ENCODE measurements around the gene SHISA3. TPM values are rescaled to one million over a fixed set of nuclear protein-coding genes. Genes with fewer than 3 reads are reported as not detected.
A peak's percentile ranks its signal among the peaks of the same experiment; 100 is the strongest.
"Not testable (repeated sequence)": the region's sequence is repeated elsewhere in the genome, so short reads cannot be mapped to it uniquely, and the experiment has no call there.

Gene SHISA3
- 12.8 TPM for total RNA-seq

DNA sequence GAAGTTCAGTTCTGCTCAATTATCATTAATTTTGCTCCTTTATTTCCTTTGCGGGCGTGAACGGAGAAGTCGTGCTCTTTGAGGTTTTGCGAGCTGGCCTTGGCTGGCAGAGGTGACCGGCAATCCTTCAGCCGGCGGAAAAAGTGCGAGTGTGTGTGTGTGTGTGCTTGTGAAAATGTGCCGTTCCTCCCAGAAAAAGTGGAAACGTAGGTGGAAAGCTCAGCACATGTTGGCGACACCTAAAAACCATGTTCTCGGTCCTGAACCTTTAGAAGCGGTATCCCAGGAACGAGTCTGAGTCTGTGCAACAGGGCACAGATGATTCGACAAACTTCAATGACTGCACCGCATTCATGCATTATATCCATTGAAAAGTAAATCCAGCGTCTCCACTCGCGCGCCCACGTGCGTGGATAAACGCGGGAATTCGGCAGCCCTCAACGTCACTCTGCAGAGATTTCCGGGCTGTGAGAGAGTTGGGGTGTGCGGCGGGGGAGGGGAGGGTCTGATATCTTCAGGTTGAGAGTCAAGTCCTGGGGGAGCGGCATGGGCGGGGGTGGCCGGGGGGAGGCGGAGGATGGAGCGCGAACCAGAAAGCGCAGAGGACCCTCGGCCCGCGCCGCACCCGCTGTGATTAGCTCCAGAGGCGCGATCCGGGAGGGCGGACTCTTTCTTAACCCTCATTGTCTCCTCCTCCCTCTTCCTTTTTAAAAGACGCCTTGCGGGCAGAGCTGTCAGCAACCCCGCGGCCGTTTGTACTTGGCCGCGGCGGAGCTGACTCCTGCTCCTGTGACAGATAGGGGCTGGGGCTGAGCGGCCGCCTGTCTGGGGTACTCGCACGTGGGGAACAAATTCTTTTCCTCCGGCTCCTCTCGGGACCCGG is at the start of gene SHISA3:
SHISA3 (plus strand) TSS at position 737 of the 883 bp plus-strand sequence. CDS start 569 bp downstream, outside the sequence.
- DNase-seq (ENCODE audit: low spot score) (no peak), ATAC-seq (peak; percentile 40)
- intact Hi-C loops (cut with DNase I) = no loop called here

DNA sequence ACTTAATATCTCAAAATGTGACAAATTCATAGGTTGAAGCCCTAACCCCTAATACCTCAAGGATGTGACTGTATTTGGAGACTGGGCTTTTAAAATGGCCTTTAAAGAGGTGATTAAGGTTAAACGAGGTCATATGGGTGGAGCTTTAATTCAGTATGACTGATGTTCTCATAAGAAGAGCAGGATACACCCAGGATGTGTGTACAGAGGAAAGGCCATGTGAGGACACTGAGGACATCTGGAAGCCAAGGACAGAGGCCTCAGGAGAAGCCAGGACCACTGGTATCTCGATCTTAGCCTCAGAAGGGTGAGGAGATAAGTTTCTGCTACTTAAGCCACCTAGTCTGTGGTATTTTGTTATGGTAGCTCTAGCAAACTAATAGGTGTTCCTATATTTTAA is 49.0 kb upstream of the SHISA3 start:
- intact Hi-C loops (cut with DNase I) = no loop called here
- ATAC-seq = no peak

DNA sequence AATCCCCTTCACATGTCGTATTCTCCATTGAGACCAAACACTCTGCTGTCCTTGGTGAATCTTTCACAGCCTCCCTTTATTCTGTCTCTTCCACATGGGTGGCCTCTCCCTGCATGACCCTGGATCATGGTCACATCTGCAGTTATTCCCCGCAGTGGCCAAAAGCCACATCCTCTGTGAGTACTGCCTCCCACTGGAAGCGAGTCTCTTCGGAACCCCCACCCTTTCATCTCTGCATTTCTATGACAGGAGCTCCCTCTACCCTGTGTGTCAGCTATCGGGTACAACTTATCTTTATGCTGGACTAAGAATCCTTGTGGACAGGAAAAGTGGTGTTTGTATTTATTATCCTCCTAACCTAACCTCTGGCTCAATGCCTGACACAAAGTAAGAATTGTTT is 48.6 kb upstream of the SHISA3 start:
- ATAC-seq = peak; percentile 48
- intact Hi-C loops (cut with DNase I) = no loop called here

More for the DNA sequence above, 49.0 kb upstream of the SHISA3 start:
- no peak for DNase-seq (ENCODE audit: low spot score)

GRCh38 chr4:42350611-42351182 is 46.6 kb upstream of the SHISA3 start:
- no peak for DNase-seq (ENCODE audit: low spot score)
- ATAC-seq = no peak
- intact Hi-C loops (cut with DNase I) = no loop called here

More for the DNA sequence above, 48.6 kb upstream of the SHISA3 start:
- no peak for DNase-seq (ENCODE audit: low spot score)

- ATAC-seq (no peak), DNase-seq (ENCODE audit: low spot score) (no peak)
- intact Hi-C loops (cut with DNase I) = no loop called here
Measured at GRCh38 chr4:42352049-42352448, 45.2 kb upstream of the SHISA3 start.

DNA sequence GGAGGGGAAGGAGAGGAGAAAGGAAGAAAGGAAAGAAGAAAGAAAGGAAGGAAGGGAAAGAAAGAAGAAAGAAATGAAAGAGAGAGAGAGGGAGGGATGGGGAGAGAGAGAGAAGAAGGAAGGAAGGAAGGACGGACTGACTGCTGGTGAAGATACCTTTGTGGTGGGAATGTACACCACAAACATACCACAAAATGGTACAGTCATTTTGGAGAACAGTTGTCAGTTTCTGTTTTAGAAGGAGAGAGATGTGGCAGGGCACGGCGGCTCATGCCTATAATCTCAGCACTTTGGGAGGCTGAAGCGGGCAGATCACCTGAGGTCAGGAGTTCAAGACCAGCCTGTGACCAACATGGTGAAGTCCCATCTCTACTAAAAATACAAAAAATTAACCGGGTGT is 40.0 kb upstream of the SHISA3 start:
- DNase-seq (ENCODE audit: low spot score) = no peak
- intact Hi-C loops (cut with DNase I) = no loop called here
- no peak for ATAC-seq

- DNase-seq (ENCODE audit: low spot score) = no peak
- ATAC-seq = peak; percentile 59
- intact Hi-C loops (cut with DNase I) = no loop called here
Measured at GRCh38 chr4:42359711-42360110, 37.6 kb upstream of the SHISA3 start.

- intact Hi-C loops (cut with DNase I) = no loop called here
- no peak for DNase-seq (ENCODE audit: low spot score)
- ATAC-seq = peak; percentile 38
Measured at GRCh38 chr4:42360256-42360669, 37.0 kb upstream of the SHISA3 start.

DNA sequence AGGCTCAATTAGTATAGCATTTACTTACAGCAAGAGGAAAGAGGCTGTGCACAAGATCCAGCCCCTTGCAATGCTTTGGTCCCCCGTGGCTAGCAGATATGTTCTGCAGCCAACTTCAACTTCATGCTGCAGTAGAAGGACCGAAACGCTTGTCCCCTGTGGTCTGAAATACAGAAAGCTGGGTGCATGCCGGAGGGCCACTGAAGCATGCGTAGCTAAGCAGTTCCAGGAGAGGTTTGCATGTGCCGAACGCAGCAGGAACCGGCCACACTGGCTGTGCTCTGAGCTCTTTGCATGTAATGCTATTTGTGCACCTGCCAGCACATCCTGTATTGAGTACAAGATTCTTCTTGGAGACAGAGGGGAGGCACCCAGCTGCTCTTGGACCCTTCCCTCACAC is 35.8 kb upstream of the SHISA3 start:
- intact Hi-C loops (cut with DNase I) = no loop called here
- ATAC-seq = no peak

GRCh38 chr4:42362591-42362990 is 34.7 kb upstream of the SHISA3 start:
- DNase-seq (ENCODE audit: low spot score) (no peak), ATAC-seq (no peak)
- intact Hi-C loops (cut with DNase I) = no loop called here

More for the DNA sequence above, 35.8 kb upstream of the SHISA3 start:
- DNase-seq (ENCODE audit: low spot score) = no peak

- intact Hi-C loops (cut with DNase I) = no loop called here
- DNase-seq (ENCODE audit: low spot score) = no peak
- ATAC-seq = no peak
Measured at GRCh38 chr4:42363614-42364013, 33.7 kb upstream of the SHISA3 start.

- intact Hi-C loops (cut with DNase I) = no loop called here
- DNase-seq (ENCODE audit: low spot score) (no peak), ATAC-seq (no peak)
Measured at GRCh38 chr4:42364266-42365053, 32.8 kb upstream of the SHISA3 start.

- DNase-seq (ENCODE audit: low spot score) (no peak), ATAC-seq (no peak)
- intact Hi-C loops (cut with DNase I) = no loop called here
Measured at GRCh38 chr4:42366959-42367358, 30.3 kb upstream of the SHISA3 start.

GRCh38 chr4:42369489-42369888 is 27.8 kb upstream of the SHISA3 start:
- ATAC-seq (no peak), DNase-seq (ENCODE audit: low spot score) (no peak)
- intact Hi-C loops (cut with DNase I) = no loop called here

- intact Hi-C loops (cut with DNase I) = loop anchor here (10.0 kb wide), 1 partner anchor 153 kb away; no protein-coding TSS in a partner anchor
- ATAC-seq = peak; percentile 75
Measured at GRCh38 chr4:42371305-42372252, 25.7 kb upstream of the SHISA3 start.

DNA sequence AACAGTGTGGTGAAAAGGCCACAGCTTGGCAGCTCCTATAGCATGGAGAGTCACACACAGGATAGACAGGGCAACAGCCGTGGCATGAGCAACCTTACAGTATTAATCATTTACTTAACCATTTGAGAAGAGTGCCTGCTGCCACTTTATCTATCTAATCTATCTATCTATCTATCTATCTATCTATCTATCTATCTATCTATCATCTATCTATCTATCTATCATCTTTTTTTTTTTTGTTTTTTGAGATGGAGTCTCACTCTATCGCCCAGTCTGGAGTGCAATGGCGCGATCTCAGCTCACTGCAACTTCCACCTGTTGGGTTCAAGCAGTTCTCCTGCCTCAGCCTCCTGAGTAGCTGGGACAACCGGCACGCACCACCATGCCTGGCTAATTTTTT is 25.0 kb upstream of the SHISA3 start:
- ATAC-seq; DNase-seq (ENCODE audit: low spot score): not testable (repeated sequence)
- intact Hi-C loops (cut with DNase I) = loop anchor here (10.0 kb wide), 1 partner anchor 152 kb away; no protein-coding TSS in a partner anchor

More at GRCh38 chr4:42371305-42372252, 25.7 kb upstream of the SHISA3 start:
- DNase-seq (ENCODE audit: low spot score) = no peak

DNA sequence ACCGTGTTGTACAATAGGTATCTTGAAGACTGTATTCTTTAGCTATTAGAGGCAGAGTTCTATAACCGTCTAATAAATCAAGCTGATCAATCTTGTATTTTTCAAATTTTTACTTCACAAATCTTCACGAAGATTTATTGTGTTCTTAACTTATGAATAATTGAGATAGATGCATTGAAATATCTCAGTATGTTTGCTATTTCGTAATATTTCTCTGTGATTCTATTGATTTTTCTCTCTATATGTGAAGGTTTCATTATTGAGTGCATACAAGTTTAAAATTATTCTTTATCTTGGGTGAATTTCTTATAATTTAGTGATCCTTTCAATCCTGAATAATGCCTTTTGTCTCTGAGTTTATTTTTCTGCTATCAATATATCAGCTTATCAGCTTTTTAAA is 19.8 kb upstream of the SHISA3 start:
- intact Hi-C loops (cut with DNase I) = loop anchor here (10.0 kb wide), 1 partner anchor 147 kb away; no protein-coding TSS in a partner anchor
- ATAC-seq (no peak), DNase-seq (ENCODE audit: low spot score) (no peak)

GRCh38 chr4:42381666-42382065 is 15.6 kb upstream of the SHISA3 start:
- intact Hi-C loops (cut with DNase I) = no loop called here
- DNase-seq (ENCODE audit: low spot score) = no peak

More at GRCh38 chr4:42381666-42382065, 15.6 kb upstream of the SHISA3 start:
- no peak for ATAC-seq

Measured in sciatic nerve (tissue), 2 donors.